CD4-positive, alpha-beta T cell treated with Interleukin-21 for 1 hour (primary cell): ENCODE data around the gene GALNT8.
"Not testable (repeated sequence)": the region's sequence is repeated elsewhere in the genome, so short reads cannot be mapped to it uniquely, and the experiment has no call there.

Experiments
- DNase-seq: peaks from one replicate; pipeline ENCODE4 v3.0.0-alpha.2; 2020

Gene GALNT8

DNA sequence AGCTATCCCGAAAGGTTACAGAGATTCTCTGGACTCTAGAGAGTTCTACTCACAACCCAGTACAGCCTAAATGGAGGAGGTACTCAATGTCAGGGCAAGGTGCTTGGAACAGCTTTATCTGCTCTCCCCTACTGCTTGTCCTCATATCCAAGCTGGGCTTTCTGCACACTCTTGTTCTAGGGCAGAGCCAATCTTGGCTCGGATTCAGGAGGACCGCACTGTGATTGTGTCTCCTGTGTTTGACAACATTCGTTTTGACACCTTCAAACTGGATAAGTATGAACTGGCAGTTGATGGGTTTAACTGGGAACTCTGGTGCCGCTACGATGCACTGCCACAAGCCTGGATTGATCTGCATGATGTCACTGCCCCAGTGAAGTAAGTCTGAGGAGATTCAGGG, 25.0 kb downstream of the GALNT8 start:
- DNase-seq, result no peak

DNA sequence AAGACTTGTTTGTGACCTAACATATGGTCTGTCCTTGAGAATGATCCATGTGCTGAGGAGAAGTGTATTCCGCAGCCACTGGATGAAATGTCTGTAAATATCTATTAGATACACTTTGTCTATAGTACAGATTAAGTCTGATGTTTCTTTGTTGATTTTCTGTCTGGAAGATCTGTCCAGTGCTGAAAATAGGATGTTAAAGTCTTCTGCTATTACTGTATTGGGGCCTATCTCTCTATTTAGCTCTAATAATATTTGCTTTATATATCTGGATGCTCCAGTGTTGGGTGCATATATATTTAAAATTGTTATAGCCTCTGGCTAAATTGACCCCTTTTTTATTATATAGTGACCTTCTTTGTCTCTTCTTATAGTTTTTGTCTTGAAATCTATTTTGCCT, 31.5 kb downstream of the GALNT8 start:
- DNase-seq, result not testable (repeated sequence)

DNA sequence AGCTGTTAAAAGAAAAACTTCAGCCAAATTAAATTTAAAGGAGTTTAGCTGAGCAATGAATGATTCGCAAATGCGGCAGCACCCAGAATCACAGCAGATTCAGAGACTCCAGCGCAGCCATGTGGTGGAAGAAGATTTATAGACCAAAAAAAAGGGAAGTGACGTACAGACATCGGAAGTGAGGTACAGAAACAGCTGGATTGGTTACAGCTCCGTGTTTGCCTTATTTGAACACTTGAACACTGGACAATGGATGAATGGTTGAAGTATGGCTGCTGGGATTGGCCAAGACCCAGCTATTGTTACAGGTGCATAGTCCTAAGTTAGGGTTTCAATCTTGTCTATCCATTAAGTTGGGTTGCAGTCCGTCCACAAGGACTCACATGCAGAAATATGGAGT, 42.6 kb downstream of the GALNT8 start:
- no peak for DNase-seq

- DNase-seq, result peak; percentile 3
Observed at GRCh38 chr12:4763549-4763948, 43.3 kb downstream of the GALNT8 start.

DNA sequence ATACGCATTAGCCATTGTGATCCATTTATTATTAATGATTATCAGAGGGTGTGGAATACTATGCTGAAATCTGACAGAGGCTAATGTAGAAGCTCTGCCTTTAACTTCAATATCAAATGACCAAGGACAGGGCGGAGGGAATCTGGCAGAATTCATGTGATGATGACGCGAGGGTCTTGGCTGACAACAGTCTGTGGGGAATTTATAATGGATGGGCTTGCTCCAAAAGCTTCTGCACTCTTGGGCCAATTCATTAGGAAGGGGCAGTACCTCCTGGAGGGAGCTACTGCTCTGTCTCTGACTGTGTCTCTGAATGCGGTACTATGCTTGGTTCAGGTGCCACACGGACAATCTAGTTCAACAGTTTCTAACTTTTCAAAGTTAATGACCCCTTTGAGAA, 46.2 kb downstream of the GALNT8 start:
- no peak for DNase-seq

- DNase-seq, result no peak
Observed at GRCh38 chr12:4767186-4767585, 47.0 kb downstream of the GALNT8 start.

GRCh38 chr12:4768341-4768740, 48.1 kb downstream of the GALNT8 start:
- no peak for DNase-seq

DNA sequence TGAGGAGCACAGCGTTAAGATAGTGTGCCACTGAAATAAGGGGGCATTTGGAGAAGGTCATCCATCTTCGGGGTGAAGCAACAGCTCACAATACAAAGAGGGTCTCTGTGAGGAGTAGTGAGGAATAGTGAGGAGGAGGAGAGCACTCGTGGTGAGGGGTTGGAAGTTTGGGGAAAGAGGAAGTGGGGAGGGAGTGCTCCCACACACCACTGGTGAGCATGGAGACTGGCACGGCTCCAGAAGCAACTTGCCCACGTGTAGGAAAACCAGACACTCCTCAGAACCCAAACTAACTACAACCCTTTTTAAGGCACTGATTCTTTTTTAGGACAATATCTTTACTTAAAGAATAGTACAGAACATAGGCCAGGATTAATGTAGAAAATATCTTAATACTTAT, 48.9 kb downstream of the GALNT8 start:
- DNase-seq, result no peak

DNA sequence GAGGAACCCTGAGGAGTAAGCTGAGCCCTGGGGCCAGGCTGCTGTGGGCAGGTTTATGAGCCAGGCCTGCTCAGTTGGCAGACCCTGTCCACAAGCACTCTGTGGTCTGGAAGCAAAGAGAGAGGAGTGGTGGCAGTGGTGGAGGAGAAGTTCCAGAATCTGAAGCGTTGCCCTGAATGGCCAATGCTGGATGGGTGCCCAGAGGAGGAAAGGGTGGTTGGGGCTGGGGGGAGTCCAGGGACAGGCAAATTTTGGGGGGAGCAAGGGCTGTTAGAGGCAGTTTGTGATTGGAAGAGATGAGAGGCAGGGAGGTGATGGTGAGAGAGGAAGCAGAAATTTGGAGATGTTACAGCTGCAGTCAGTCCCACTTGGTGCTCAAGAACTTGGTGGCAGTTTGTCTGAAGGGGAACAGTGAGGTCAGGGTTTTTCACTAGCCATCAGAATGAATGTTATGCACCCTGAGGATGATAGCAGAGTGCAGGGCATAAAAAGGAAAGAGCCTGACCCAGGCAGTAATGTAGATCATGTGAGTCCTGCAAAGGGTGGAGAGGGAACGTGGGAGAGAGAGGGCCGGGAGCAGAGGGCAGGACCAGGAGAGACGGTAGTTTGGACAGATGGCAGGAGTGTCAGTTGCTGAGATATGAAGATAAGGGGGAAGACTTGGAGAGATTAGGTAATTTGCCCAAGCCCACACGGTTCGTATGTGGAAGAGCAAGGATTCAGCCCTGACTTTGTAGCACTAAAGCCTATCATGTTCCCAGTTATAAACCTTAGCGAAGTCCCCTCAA, 51.2 kb downstream of the GALNT8 start:
- DNase-seq, result no peak

GRCh38 chr12:4771960-4772566, 51.9 kb downstream of the GALNT8 start:
- no peak for DNase-seq

DNA sequence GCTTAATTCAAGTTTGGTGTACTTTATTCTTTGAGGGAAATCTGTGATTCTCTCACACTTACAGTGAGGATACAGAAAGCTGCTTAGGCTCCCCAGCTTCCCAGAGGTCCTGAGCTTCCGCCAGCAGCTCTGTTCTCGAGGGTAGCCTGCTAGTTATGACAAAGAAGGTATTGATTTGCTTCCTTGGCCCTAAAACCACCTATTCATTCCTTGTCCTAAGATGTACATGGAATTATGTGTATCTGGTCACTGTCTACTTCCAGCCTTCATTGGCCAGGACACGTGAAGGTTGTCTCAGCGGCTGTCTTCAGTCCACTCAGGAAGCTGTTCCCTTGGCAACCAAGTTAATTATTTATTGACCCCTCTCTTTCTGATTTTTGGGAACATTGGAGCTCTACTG, 55.7 kb downstream of the GALNT8 start:
- DNase-seq, result no peak

DNA sequence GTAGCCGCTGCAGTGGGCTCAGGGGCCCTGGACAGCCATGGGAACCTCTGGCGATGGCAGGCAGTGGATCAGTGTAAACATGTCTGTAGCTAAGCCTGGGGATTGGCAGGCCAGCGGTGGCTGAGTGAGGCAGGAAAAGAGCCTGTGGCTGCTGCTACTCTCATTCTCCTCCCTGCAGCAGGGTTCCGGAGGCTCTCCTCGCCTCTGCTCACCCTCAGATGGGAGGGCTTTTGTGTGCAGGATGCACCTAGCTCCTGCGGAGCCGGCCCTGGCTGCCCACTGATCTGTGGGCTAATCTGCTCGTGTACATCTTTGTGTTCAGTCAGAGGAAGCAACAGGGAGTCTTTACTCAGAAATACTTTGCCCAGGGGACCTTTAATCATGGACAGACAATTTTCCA, 59.5 kb downstream of the GALNT8 start:
- DNase-seq, result no peak

GRCh38 chr12:4780641-4781611, 60.7 kb downstream of the GALNT8 start:
- no peak for DNase-seq

GRCh38 chr12:4784404-4785054, 64.3 kb downstream of the GALNT8 start:
- no peak for DNase-seq

DNA sequence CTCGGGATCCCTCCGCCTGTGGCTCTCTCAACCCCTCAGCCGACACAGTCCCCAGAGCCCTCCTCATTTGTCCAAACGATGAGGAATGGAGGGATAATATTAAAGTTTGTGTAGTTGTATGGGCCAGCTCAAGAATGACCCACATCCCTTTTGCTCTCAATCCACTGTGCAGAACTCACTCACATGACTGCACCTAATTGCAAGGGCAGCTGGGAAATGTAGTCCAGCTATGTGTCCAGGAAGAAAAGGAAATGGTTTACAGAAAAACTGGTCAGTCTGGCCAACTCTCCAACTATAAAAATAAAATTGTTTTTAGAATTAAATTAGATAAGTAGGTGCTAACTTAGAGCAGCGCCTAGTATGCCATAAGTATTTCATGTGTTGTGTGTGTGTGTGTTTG, 66.6 kb downstream of the GALNT8 start:
- no peak for DNase-seq

DNA sequence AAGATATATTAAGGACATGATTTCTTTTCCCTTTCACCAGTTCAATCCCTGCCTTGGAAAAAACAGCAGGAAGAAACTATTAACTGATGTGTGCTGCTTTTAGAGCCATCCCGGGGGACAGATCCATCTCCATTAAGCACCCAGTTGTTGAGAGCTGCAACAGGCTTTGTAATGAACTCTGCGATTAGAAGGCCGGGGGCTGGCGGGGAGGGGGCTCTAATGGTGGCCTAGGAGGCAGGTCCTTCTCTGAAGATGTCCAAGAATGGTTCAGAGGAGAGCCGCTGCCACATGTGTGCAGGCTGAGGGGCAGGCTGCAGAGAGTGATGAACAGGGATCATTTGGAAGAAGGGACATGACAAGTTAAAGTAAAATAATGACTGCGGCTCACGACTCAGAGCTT, 67.8 kb downstream of the GALNT8 start:
- DNase-seq, result no peak

DNA sequence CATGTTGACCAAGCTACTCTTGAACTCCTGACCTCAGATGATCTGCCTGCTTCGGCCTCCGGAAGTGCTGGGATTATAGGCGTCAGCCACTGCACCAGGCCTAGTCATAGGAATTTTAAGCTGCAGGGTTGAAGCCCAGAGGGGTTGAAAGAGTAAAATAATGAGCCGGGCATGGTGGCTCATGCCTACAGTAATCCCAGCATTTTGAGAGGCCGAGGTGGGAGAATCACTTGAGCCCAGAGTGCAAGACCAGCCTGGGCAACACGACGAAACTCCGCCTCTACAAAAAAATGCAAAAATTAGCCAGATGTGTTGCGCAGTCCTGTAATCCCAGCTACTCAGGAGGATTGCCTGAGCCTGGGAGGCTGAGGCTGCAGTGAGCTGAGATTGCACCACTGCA, 69.6 kb downstream of the GALNT8 start:
- DNase-seq, result no peak

DNA sequence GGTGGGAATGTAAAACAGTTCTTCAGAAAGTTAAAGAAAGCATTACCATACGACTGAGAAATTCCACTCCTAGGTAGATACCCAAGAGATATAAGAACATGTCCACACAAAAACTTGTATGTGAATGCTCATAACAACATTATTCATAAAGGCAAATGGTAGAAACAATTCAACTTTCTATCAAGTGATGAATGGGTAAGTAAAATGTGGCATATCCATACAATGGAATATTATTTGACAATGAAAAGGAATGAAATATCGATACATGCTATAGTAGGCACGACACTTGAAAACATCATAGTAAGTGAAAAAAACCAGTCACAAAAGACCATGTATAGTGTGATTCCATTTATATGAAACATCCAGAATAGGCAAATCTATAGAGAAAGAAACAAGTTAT, 71.3 kb downstream of the GALNT8 start:
- DNase-seq, result no peak

GRCh38 chr12:4794491-4794890, 74.3 kb downstream of the GALNT8 start:
- DNase-seq, result no peak

- DNase-seq, result no peak
Observed at GRCh38 chr12:4796216-4796615, 76.0 kb downstream of the GALNT8 start.

DNA sequence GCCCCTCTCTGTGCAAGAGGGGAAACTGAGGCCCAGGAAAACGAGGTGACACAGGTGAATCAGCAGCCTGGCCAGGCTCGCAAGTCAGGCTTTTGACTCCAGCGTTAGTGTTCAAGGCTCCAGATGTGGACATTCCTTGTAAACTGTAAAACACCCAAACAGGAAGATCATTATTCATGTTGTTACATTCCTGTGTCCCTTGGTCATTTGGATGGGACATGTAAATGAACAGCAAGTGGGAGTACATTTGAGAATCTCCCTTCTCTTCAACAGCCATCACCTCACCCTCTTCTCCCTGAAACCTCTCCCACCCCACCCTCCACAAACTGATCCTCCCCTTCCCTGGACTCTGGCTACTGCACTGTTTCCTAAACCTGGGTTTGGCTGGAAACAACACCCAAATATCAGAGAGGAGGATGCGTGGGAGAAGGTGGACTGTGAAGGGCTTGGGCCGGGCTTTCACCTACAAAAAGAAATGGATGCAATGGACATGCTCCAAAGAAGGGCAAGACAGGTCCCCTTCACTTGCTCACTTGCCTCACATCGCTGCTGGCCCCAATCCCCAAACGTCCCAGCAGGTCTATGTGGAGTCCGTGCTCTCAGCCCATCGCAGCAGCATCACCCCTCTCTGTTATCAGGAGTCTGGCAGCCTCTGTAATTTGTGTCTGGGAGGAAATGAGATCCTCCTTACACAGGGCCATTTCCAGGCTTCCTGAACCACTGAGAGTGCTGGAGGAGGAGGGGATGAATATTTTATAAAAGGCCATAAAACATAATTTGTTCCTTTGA, 76.7 kb downstream of the GALNT8 start:
- no peak for DNase-seq

DNA sequence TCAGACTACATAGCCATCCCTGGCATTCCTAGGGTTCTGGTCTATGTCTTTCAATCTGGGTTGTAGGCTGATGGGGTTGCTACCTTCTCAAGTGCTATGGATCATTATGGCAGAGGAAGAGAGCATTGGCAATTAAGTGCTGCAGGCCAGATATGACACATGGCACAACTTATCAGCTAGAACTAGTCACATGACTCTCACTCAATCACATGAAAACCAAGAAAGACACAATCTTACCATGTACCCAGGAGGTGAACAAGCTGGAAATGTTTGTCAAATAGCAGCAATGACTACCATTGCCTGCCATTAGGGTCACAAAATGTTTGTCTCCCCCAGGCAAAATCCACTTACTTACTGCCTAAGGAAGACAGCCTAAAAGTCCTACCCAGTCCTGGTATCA, 80.4 kb downstream of the GALNT8 start:
- DNase-seq, result no peak
